Panc1 (cell line): Measurements from ENCODE around the gene SDF2L1. TPM values are rescaled to one million over a fixed set of nuclear protein-coding genes. Genes with fewer than 3 reads are reported as not detected.

Source experiments
- ATAC-seq: fragments of 200-7000 bp; cut with Tn5 transposase; 2 replicates; pipeline ENCODE4 v1.9.1; 2020; ENCODE audit warnings: mild to moderate bottlenecking, moderate library complexity
- BruUV-seq: library from RNA; stranded (reverse); fragments of 400-500 nt; replicated peaks from 2 replicates; lab custom pipeline; 2021; lab: Mats Ljungman, UMichigan
- CTCF ChIA-PET: fragments of 300-600 bp; sonication (Branson Sonifier 250); formaldehyde crosslinking; loops from one replicate; lab custom pipeline; 2022; ENCODE audit warnings: antibody characterized with exemption; lab: Charles Lee
- POLR2A ChIA-PET: fragments of 300-600 bp; sonication (Branson Sonifier 250); formaldehyde crosslinking; loops from one replicate; lab custom pipeline; 2022; ENCODE audit warnings: antibody characterized with exemption; lab: Charles Lee
- DNase-seq: peaks from one replicate; pipeline ENCODE4 v3.0.0-alpha.2; 2010; ENCODE audit warnings: low read depth, low spot score
- H3K27ac ChIP-seq: 2 replicates; pipeline ENCODE4 v1.5.1; 2011; ENCODE audit warnings: mild to moderate bottlenecking, low read length, inconsistent platforms
- H3K27me3 ChIP-seq: fragments of 200-500 bp; sonication (Bioruptor generic); 2 replicates; pipeline ENCODE4 v1.6.0; 2014; ENCODE audit warnings: low read length, inconsistent platforms; ENCODE audit not compliant: control insufficient read depth, insufficient read depth
- H3K36me3 ChIP-seq: fragments of 200-500 bp; sonication (Bioruptor generic); 2 replicates; pipeline ENCODE4 v1.5.1; 2014; ENCODE audit warnings: inconsistent platforms, mild to moderate bottlenecking, low read length, moderate library complexity; ENCODE audit not compliant: control insufficient read depth, insufficient read depth
- H3K4me1 ChIP-seq: 2 replicates; pipeline ENCODE4 v1.5.1; 2011; ENCODE audit warnings: inconsistent platforms, mild to moderate bottlenecking, low read length, moderate library complexity; ENCODE audit not compliant: control insufficient read depth, insufficient read depth
- H3K4me3 ChIP-seq, 2 experiments: 2 replicates each; pipeline ENCODE4 v1.5.1; 2011 to 2012; ENCODE audit warnings: low read depth in 2 of 2, low read length in 2 of 2, mild to moderate bottlenecking in 2 of 2, inconsistent platforms in 1 of 2, moderate library complexity in 1 of 2
- H3K9me3 ChIP-seq: fragments of 200-500 bp; sonication (Bioruptor generic); 2 replicates; pipeline ENCODE4 v1.5.1; 2014; ENCODE audit warnings: low read depth, mild to moderate bottlenecking, inconsistent platforms, low read length, moderate library complexity; ENCODE audit not compliant: control insufficient read depth, insufficient read depth
- POLR2AphosphoS5 ChIP-seq: IDR thresholded peaks from 2 replicates; pipeline ENCODE4 v1.6.1; 2012; ENCODE audit warnings: mild to moderate bottlenecking, low read depth, low read length, moderate library complexity
- SIN3A ChIP-seq: IDR thresholded peaks from 2 replicates; pipeline ENCODE4 v1.6.1; 2012; ENCODE audit warnings: low read depth, mild to moderate bottlenecking, low read length, moderate library complexity, borderline replicate concordance; ENCODE audit not compliant: insufficient read depth
- TCF7L2 ChIP-seq: IDR thresholded peaks from 2 replicates; pipeline ENCODE4 v1.6.1; 2011; ENCODE audit warnings: mild to moderate bottlenecking, low read depth, low read length, inconsistent platforms
- in situ Hi-C: cut with HindIII; loops from 2 replicates; pipeline ENCODE4 v1.10.0; 2016; ENCODE audit warnings: low sequenced_read_pairs, low pct_unique_long_range_greater_than_20kb
- intact Hi-C: fragments of 100-400 bp; cut with micrococcal nuclease; formaldehyde crosslinking; loops from one replicate; pipeline ENCODE4 v1.10.0; 2022; ENCODE audit not compliant: unreplicated experiment
- total RNA-seq: library from RNA; stranded (reverse); gene quantifications from one replicate; pipeline ENCODE4 v1.2.1, GENCODE V29; 2021; ENCODE audit not compliant: unreplicated experiment
- TF ChIP-seq, protein P1 (sequence below): fragments of 450-650 bp; IDR thresholded peaks from 2 replicates; pipeline ENCODE4 v1.5.1; 2017; ENCODE audit warnings: mild to moderate bottlenecking
- TF ChIP-seq, protein P2 (sequence below), 2 experiments: IDR thresholded peaks; 2 replicates each; pipeline ENCODE4 v1.6.1; 2011 to 2012; ENCODE audit warnings: low read depth in 2 of 2, control low read depth in 1 of 2, low read length in 1 of 2, mild to moderate bottlenecking in 1 of 2, moderate library complexity in 1 of 2; ENCODE audit not compliant: insufficient read depth in 1 of 2

The SDF2L1 gene
- total RNA-seq, 1 experiment from 2014 or later: 66.0 TPM

DNA sequence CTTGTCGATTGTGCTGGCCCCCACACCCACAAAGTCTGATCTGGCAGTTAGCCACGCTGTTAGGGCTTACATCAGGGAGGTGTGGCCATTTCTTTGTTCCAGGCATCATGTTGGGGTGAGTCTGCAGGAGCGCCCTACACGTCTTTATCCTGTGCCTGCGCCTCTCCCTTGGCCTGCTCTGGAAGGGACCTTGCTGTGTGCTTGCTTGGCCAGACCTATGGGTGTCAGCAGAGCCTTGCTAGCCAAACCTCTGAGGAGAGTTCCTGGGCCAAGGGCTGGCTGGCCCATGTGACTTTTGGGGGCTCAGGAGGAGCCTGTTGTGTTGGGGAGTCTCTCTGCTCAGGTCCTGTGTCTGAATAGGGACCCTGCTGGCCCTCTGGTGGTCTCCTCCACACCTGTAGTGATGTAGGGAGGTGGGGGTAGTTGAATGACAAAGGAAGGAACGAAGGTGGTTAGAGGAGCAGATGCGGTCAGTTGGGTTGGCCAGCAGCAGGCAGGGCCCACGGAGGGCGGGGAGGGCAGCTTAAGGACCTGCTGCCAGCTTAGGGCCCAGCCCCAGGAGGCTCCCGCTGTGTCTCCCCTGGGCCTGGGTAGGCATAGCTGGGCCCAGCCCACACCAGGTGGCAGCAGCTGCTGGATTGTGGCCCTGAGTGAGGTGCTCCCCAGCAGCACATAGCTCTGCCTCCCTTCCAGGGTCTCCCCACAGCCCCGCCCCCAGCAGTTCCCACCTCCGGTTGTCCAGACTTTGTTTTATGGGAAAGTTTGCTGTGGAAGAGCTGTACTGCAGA is 31.6 kb downstream of the SDF2L1 start:
- H3K4me3 ChIP-seq: no peak overlapping the region
- BruUV-seq: no TSS peak
- ChIA-PET POLR2A (no interaction called here), CTCF (no interaction called here)
- ATAC-seq (no peak), DNase-seq (no peak)
- intact Hi-C loops: no loop called here
- H3K4me1 ChIP-seq: no peaks in the 10 kb centered on the region
- peaks cover 5% of the 10 kb centered on the region; the same call in 1 of the 2 replicates for H3K36me3 ChIP-seq
- no peak overlapping the region for H3K27ac ChIP-seq
- in situ Hi-C loops: no loop called here
- H3K9me3 ChIP-seq: no peaks in the 10 kb centered on the region
- TF ChIP-seq, protein P1, sequence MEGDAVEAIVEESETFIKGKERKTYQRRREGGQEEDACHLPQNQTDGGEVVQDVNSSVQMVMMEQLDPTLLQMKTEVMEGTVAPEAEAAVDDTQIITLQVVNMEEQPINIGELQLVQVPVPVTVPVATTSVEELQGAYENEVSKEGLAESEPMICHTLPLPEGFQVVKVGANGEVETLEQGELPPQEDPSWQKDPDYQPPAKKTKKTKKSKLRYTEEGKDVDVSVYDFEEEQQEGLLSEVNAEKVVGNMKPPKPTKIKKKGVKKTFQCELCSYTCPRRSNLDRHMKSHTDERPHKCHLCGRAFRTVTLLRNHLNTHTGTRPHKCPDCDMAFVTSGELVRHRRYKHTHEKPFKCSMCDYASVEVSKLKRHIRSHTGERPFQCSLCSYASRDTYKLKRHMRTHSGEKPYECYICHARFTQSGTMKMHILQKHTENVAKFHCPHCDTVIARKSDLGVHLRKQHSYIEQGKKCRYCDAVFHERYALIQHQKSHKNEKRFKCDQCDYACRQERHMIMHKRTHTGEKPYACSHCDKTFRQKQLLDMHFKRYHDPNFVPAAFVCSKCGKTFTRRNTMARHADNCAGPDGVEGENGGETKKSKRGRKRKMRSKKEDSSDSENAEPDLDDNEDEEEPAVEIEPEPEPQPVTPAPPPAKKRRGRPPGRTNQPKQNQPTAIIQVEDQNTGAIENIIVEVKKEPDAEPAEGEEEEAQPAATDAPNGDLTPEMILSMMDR: no peak
- no peaks in the 10 kb centered on the region for H3K27me3 ChIP-seq

DNA sequence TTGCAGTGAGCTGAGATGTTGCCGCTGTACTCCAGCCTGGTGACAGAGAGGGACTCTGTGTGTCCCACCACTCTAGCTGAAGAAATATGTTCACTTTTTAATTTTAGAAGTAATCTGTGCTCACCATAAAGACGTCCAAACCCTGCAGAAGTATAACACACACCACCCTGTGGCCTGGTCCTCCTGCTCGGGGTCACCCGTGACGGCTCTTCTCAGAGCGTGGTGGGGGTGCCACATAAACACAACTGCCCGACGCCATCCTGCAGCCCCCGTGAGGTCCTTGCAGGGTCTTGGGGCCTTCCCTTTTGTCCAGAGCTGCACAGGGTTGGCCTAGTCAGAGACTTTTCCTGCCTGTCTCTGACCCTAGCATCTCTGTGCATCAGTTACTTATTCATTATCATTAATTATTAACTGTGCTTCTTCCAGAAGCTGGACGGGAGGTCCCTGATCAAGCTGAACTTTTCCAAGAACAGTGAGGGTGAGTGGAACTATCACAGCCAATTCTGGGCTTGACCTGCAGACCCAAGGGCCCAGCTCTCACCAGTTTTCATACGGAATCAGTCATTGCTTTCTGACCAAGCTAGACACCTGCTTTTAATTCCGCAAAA is 32.6 kb downstream of the SDF2L1 start:
- Histone ChIP-seq H3K27me3 (no peaks in the 10 kb centered on the region), H3K4me3 (no peak overlapping the region), H3K36me3 (peaks cover 5% of the 10 kb centered on the region; the same call in 1 of the 2 replicates), H3K27ac (no peak overlapping the region), H3K9me3 (no peaks in the 10 kb centered on the region), H3K4me1 (no peaks in the 10 kb centered on the region)
- ChIA-PET POLR2A (interaction anchor here (0.6 kb wide), 1 partner anchor 9 kb away, joined by 3 read pairs; no protein-coding TSS in a partner anchor), CTCF (no interaction called here)
- TF ChIP-seq, protein P2, sequence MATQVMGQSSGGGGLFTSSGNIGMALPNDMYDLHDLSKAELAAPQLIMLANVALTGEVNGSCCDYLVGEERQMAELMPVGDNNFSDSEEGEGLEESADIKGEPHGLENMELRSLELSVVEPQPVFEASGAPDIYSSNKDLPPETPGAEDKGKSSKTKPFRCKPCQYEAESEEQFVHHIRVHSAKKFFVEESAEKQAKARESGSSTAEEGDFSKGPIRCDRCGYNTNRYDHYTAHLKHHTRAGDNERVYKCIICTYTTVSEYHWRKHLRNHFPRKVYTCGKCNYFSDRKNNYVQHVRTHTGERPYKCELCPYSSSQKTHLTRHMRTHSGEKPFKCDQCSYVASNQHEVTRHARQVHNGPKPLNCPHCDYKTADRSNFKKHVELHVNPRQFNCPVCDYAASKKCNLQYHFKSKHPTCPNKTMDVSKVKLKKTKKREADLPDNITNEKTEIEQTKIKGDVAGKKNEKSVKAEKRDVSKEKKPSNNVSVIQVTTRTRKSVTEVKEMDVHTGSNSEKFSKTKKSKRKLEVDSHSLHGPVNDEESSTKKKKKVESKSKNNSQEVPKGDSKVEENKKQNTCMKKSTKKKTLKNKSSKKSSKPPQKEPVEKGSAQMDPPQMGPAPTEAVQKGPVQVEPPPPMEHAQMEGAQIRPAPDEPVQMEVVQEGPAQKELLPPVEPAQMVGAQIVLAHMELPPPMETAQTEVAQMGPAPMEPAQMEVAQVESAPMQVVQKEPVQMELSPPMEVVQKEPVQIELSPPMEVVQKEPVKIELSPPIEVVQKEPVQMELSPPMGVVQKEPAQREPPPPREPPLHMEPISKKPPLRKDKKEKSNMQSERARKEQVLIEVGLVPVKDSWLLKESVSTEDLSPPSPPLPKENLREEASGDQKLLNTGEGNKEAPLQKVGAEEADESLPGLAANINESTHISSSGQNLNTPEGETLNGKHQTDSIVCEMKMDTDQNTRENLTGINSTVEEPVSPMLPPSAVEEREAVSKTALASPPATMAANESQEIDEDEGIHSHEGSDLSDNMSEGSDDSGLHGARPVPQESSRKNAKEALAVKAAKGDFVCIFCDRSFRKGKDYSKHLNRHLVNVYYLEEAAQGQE (IDR thresholded peaks at IDR 0.05; ENCODE audit: insufficient read depth in 1 of 2, low read depth in 2 of 2, low read length in 1 of 2): no peak
- TF ChIP-seq POLR2AphosphoS5: no peak
- TF ChIP-seq, protein P1: no peak
- no peak for TF ChIP-seq TCF7L2
- no peak for TF ChIP-seq SIN3A
- ATAC-seq: no peak
- DNase-seq: no peak
- in situ Hi-C loops: no loop called here
- intact Hi-C loops: no loop called here
- BruUV-seq: no TSS peak
